Stimulated activated CD4-positive, alpha-beta T cell treated with anti-CD3 and anti-CD28 coated beads, Interleukin-12 subunit alpha, Interleukin-12 subunit beta, amount 100 ng/mL, for 48 hours (primary cell): ENCODE measurements around the gene SLC5A4.
"Not testable (repeated sequence)": the region's sequence is repeated elsewhere in the genome, so short reads cannot be mapped to it uniquely, and the experiment has no call there.

ENCODE experiments used
- DNase-seq, 3 donors: peaks; one replicate each; pipeline ENCODE4 v3.0.0-alpha.2; 2020; ENCODE audit warnings: low read depth in 2 of 3, low spot score in 1 of 3

SLC5A4 gene

DNA sequence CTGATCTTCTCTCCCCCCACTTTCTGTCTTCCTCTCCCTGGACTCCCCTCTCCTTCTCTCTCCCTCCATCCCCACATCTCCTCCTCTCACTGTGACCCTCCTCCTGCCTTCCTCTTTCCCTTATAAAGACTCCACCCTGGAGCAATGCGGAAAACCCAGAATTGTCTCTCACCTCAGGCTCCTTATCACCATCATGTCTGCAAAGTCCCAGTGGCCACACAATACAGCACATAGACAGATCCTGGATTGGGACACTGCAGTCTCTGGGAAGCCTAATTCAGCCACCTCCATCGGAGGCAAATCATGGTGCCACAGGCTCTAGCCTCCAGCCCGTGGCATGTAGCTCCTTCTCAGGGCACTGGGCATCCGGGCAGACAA lies 53.0 kb downstream of the SLC5A4 start:
- no peak for DNase-seq

DNA sequence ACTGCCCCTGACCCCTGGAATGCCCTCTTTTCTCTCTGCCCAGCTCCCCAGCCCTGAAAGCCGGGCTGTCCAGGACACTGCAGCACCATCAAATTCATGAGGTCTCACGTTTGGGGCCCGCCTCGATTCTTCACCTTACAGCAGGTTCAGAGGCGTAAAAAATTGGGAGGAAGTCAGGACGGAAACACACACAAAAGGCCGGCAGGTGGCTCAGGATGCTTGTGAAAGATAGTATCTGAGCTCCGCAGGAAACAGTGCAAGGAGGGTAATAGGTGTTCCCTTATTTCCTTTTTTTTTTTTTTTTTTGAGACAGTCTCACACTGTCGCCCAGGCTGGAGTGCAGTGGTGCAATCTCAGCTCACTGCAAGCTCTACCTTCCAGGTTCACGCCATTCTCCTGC lies 54.4 kb downstream of the SLC5A4 start:
- DNase-seq, result no peak

DNA sequence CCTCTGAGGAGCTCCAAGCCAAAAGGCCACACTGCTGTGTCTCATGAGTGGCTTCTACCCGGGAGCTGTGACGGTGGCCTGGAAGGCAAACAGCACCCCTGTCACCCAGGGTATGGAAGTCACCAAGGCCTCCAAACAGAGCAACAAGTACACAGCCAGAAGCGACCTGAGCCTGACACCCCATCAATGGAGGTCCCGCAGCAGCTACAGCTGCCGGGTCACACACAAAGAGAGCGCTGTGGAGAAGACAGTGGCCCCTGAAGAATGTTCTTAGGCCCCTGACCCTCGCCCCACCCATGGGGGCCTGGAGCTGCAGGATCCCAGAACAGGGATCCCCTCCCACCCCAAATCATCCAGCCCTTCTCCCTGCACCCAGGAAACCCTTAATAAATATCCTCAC lies 55.2 kb downstream of the SLC5A4 start:
- no peak for DNase-seq

DNA sequence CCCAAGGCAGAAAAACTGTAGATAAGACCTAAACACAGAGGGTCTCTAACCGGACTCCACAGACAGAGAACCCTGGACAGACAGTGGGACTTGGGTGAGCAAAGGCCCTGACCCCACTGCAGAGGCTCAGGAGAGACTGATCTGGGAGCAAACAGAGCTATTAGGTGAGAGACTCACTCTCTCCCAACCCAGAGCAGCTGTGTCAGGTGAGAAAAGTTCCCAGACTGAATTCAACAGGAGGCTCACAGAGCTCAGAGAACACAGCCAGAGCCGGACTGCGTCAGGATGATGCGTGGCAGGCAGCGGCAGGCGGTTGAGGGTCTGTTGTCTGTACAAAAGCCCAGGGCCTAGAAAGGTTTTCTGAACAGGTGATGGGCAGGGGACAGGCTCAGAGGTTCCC lies 55.8 kb downstream of the SLC5A4 start:
- DNase-seq, result no peak

DNA sequence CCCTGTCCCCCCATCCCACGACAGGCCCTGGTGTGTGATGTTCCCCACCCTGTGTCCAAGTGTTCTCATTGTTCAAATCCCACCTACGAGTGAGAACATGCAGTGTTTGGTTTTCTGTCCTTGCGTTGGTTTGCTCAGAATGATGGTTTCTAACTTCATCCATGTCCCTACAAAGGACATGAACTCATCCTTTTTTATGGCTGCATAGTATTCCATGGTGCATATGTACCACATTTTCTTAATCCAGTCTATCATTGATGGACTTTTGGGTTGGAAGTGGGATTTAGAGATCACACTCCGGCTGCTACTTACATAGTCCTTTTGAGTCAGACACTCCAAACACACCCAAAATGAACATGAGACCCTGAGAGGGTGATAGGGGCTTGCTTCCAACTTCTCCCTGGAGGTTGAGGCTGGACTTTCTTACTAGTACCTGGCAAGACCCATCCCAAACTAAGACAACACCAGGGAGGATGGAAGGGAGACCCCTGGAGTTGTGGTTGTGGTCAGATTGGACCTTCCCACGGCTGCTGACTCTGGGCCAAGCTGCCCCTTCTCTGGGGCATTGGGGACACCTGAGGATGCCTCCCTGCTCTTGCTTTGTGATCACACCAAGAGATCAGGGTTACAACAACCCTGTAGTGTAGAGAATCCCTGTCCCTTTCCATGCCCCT lies 57.5 kb downstream of the SLC5A4 start:
- DNase-seq, result not testable (repeated sequence)

DNA sequence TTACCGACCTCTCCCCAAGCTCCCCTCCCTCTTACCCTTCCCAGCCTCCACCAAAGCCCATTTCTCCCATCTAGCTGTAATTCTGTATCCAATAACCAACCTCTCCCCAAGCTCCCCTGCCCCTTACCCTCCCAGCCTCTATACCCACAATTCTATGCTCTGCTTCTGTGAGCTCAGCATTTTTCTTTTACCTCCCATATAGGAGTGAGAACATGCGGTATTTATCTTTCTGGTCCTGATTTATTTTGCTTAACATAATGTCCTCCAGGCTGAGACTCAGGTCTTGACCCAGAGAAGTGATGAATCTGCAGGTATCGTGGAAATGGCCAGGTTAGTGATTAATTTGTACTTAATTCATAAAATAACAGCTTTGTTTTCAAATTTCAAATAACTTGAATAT lies 59.2 kb downstream of the SLC5A4 start:
- not testable (repeated sequence) for DNase-seq

DNA sequence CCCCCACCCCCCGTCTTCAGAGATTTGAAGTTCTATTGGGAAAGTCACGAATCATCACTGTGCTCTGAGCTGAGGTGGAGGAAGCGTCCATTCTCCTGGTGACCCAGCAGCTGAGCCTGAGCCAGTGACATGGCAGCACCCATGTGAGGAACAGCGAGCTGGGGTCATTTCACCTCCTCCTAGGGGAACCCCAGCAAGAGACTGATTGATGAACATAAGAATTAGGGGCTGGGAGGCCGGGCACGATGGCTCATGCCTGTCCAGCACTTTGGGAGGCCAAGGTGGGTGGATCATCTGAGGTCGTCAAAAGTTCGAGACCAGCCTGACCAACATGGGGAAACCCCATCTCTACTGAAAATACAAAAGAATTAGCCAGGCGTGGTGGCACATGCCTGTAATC lies 61.8 kb downstream of the SLC5A4 start:
- DNase-seq, result not testable (repeated sequence)

DNA sequence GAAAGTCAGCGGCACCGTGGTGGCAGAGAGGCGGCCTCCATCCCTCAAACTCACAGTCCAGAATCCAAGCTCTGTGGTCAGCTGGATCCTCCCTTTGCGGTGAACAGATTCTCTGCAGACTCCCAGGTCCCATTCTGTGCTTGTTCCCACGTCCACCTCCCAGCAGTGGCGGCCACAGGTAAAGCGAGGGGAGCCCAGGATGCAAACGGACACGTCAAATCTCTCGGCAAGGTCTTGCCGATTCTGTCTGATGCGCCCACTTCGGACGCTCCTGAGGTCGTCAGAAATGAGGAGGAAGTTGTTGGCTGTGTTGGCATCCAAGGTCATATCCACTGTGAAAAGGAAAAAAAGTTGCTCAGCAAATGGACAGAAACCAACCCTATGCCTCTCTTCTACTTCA lies 64.1 kb downstream of the SLC5A4 start:
- DNase-seq, result not testable (repeated sequence)

DNA sequence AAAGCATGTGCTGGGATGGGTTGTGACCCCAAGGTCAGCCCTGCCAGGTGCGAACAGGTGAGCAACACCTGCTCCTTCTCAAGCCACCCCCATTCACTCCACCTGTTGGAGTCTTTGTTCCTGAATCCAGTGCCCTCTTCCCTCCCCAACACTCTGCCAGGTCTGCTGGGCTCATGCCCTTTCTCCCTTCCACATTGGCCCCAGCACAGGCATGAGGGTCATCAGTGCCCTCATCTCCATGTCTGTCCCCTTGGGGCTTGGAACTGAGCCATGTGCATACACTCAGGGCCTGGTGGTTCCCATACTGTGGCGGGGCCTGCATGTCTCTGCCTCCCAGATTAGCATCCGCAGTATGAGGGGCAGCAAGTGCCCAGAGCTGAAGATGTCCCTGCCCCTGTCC lies 69.3 kb downstream of the SLC5A4 start:
- DNase-seq, result no peak

DNA sequence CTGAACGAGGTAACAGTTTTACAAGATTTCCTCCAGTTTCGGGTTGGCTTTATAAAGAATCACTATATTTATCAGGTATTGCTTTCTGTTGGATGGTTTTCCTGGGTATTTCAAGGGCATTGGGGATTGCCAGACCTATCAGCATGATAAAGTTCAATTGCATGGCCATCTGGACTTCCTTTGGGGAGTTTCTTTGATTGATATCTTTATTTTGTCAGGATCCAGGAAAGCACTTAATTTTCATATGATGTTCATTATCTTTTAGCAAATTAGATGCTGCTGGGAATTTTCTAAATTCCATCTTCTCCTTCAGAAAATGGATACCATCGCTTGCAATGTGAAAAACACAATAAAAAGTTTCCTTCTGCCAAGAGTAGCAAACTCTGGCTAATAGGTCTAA lies 71.5 kb downstream of the SLC5A4 start:
- no peak for DNase-seq

DNA sequence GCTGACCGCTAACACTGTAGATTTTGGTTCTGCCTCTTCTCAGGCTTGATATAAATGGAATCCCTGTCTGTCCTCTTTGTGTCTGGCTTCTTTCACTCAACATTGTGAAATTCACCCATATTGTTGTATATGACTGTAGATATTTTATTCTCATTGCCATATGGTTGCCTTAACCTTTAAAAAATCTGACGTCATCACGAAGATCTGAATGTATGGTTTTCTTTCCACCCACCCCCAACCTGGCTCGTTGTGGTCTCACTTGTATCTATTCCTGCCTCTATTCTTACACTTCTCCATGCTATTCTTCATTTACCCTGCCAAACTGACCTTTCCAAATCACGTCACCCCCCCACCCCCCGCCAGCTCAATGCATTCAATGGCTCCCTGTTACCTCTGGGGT lies 74.1 kb downstream of the SLC5A4 start:
- DNase-seq, result no peak

DNA sequence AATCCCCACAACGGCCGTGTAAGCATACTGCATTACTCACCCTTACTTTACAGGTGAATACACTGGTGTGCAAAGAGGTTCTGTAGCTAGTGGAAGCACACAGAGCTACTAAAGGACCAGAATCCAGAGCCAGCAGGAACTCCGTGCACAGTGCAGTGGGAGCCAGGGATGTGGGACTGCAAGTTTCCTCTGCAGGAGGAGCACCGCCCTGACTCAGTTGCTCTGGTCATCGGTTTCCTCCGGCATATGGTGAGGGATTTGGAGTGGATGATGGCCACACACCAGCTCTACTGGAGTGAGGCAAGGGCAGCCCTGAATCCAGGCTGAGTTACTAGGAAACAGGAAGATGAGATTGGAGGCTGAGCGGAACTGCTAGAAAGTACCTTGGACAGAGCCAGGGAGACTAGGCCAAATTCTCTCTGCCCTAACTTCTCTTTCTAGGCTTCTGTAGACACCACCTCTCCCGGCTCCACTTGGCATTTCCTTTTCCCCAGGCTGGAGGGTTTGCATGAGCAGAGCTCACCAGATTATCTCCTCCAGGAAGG lies 77.9 kb downstream of the SLC5A4 start:
- no peak for DNase-seq

DNA sequence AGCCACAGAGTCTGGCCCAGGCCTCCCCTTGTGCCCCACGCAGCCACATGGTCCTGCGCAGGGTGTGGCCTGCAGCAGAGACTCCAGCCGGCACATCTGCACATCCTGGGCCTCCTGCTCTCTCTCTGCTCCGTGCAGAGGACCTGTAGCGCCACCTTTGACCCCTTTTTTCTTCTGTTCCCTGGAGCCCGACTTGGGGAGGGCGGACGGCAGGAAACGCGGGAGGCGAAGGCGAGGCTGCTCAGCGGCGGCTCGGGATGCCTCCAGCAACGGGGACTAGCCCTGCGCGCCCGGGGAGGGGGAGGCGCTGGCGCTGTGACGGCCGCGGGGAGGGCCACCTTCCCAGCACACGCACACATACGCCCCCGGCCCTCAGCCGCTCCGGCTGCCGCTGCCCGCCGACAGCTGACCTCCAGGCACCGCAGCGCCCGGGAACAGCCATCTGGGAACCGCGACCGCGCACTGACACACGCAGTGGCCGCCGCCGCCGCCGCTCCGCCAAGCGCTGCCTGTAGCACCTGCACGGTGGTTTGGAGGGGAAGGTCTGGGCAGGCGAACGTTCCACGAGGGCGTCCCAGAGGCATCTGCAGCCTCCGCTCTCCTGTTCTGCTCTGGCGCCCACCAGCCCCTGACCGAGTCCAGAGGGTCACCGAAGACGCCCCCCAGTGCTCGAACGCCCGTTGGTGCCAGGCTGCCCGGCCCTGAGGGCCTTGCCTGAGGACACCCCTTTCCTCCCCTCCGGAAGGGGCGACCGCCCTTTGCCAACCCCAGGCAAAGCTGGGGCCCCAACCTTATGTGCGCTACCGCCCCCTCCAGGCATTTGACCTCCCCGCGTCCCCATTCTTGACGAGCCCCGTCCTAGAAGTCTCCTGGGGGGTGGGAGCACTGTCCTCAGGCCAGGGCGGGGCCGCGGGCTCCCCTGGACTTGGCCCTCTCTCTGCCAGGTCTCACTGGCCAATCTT lies 79.2 kb downstream of the SLC5A4 start:
- no peak for DNase-seq

DNA sequence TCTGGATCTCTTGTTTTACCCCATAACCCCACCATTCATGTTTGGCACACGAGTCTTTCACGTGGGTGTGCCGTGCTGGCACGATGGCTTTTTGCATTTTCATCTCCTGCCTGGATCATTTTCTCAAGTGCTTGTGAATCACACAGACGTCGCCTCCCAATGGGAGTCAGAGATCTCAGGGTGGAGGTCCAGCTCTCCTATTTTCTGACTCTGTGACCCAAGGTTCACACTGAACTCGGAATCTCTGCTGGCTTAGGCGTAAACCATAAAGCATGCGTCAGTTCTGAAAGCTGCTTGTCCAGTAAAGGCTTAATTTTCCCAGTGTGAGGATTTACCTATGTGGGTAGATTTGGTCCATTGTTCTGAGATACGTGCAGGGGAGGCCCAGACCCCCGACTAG lies 80.0 kb downstream of the SLC5A4 start:
- no peak for DNase-seq
